DMS 273 (cell line): ENCODE measurements around the gene SLC18B1.

Experiments
- DNase-seq: peaks from one replicate; lab custom pipeline; 2025; ENCODE audit not compliant: unreplicated experiment; lab: John Stamatoyannopoulos, UW

SLC18B1 gene

GRCh38 chr6:132748446-132748845, 50.0 kb downstream of the SLC18B1 start:
- DNase-seq: no peak

DNA sequence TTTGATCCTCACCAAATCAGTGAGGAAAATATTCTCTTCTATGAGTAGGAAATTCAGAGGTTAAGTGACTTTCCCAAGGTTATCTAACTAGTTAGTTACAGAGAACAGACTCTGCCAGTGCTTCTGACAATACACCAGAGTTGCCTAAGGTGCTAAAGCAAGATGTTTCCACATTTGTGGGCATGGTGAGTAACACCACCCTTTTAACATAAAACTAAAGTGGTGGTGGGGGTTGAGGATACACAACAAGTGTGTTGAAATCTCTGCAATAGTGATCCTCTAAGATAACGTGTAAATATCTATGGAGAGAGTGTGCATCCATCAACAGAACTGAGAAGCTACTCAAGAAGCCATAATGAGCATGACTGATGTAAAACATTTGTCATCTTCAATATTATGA, 52.4 kb downstream of the SLC18B1 start:
- no peak for DNase-seq

DNA sequence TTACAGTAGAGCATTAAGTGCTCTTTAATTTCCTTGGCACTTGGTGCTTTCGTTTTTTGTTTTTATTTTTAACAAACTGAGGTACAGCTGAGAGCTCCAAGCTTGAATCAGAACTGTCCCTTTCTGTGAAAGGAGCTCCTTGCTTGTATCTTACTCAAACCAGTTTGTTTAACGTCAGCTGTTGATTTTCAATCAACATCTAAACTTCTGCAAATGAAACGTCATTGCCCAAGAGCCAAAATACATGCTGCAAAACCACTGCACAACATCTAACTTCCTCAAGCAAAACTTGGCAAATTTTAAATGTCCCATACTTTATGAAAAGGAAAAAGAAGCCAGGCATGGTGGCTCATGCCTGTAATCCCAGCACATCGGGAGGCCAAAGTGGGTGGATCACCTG, 55.9 kb downstream of the SLC18B1 start:
- DNase-seq: no peak

GRCh38 chr6:132741281-132741680, 57.2 kb downstream of the SLC18B1 start:
- no peak for DNase-seq

DNA sequence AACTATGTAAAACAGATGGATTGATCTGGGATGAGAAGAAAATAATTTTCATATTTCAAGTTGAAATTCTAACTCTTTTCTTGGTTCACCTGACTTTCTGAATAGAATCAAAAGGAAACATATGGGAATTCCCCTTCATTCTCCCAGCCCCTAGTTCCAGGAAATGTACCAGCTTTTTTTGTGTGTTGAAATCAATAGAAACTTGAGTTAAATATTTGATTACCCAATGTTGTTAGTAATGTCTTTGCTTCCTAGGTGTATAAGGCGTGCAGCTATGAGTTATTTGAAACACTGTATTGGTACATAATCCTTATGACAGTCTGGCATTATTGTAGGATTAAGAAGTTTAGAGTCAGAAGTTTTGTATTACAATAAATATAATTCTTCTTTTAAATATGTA, 62.2 kb downstream of the SLC18B1 start:
- no peak for DNase-seq

- DNase-seq: peak; percentile 11
These were observed 63.7 kb downstream of the SLC18B1 start for GRCh38 chr6:132734694-132735236.

- DNase-seq: no peak
These were observed 64.6 kb downstream of the SLC18B1 start for GRCh38 chr6:132733814-132734213.

- no peak for DNase-seq
These were observed 65.2 kb downstream of the SLC18B1 start for GRCh38 chr6:132733283-132733682.

DNA sequence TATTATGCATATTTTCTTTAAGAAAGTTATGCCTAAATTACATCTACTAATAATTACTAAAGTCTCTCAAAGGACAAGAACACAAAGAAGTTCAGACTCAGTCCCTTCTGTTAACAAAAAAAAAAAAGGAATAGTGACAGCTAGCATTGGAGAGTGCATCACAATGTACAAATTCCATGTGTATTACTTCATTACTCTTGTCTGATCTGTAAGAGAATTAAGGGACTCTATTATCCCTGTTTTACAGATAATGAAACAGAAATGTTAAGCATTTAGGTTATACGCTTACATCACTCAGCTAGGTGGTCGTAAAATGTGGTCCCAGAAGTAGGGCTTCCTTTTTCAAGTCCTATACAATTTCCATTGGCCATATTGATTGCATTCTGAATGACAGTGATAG, 67.4 kb downstream of the SLC18B1 start:
- no peak for DNase-seq

DNA sequence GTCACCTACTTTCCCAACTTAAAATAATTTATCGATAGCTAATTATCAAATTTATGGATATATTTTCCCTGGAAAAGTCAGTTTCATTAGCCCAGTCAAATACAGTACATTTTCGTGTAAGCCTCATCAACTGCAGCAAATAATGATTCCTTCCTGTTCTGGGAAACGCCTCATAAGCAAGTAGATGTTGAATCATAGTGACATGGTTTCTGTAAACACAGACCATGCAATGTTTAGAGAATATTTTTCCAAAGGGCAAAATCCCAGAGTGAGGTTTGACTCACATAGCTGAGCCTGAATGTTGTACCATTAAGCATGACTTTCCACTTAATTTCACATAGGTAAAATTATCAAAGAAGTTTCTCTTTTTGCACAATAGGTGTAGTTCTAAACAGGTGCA, 67.9 kb downstream of the SLC18B1 start:
- no peak for DNase-seq

DNA sequence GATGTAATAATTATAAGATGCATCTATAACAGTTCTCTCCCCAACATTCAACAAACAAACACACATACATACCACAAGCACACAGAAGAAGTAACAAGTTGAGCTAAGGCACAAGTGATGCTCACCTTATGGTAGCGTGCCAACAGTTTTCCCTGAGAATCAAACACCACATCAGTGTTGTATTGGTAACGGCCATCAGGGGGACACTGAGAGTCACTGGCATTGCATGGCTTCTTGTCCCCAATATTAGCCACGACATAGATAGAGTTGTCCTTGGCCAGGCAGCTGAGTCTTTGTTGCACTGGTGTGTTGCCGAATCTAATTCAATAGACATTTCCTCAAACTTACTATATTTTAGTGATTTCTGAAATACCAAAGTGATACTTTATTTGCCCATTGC, 69.8 kb downstream of the SLC18B1 start:
- peak; percentile 17 for DNase-seq

- no peak for DNase-seq
These were observed 71.8 kb downstream of the SLC18B1 start for GRCh38 chr6:132726608-132726975.

- no peak for DNase-seq
These were observed 72.4 kb downstream of the SLC18B1 start for GRCh38 chr6:132725947-132726607.

DNA sequence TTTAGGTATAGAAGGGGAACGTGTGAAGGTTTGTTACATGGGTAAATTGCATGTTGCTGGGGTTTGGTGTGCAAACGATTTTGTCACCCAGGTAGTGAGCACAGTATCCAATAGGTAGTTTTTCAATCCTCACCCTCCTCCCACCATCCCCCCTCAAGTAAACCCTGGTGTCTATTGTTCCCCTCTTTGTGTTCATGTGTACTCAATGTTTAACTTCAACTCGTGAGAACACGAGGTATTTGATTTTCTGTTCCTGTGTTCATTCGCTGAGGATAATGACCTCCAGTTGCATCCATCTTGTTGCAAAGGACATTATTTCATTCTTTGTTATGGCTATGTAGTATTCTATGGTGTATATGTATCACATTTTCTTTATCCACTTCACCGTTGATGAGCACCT, 73.0 kb downstream of the SLC18B1 start:
- no peak for DNase-seq

DNA sequence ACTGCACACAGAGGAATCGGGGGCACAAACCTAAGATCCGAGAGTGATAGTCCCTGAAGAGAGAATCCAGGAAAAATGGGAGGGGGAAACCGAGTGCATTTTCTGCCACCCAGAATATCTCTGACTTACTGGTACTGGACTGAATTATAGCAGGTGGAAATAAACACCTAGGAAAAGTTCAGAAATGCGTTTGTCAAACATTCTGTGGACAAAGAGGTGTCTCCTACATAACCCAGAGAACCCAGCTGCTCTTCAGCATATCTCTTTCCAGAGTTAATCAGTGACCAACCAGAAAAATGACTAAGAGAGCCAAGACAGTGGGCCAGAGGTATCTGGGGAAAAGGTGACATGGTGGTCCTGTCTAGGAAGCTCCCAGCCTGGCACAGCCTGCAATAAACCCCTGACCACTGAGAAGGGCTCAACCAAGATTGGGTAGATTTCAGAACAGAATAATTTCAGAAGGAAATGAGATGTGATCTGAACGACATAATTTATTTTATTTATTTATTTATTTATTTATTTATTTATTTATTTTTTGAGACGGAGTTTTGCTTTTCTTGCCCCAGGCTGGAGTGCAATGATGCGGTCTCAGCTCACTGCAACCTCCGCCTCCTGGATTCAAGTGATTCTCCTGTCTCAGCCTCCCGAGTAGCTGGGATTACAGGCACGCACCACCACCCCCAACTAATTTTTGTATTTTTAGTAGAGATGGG, 78.5 kb downstream of the SLC18B1 start:
- DNase-seq: no peak
